ENCODE data around the gene RBM11. TPM values are rescaled to one million over a fixed set of nuclear protein-coding genes. Genes with fewer than 3 reads are reported as not detected.

Gene RBM11
- total and polyA plus RNA-seq, 2 of the 8 experiments (the other 6 are each of a cell fraction or from before 2014, with no cell fraction given): 3.9 to 10.1 TPM

DNA sequence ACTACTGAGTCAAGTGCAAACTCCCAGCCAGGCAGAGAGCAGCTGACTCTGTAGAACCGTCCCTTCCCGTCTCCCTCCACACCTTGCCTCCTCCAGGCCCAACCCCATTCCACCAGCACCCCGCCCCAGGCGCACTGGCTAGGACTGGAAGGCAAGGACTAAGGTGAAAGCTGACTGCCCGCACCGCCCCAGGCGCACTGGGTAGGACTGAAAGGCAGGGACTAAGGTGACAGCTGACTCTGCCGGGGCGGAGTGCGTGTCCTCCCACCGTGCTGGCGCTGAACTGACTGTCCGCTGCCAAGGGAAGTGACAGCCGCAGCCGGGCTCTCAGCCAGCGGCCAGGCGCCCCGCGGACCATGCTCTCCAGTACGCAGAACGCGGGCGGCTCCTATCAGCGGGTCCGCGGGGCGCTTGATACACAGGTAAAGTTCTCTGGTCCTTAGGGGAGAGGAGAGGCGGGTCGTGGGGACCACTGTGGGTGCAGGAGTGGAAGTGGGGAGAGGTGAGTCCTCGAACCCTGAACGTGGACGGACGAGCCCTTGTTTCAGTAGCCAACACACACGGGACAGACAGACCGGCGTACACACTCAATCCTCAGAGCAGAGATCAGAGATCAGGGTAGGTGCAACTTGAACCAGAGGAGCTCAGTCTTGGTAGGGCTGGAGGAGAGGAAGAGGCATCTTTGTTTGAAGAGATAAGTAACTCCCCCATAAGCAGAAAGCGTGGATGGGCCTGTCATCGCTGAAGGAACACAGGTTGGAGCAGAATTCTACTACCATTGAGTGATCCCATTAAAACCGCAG, 58.0 kb downstream of the RBM11 start:
- TF ChIP-seq TAF1 (IDR thresholded peaks at IDR 0.05; ENCODE audit: low read depth, low read length) (no peak), POLR2AphosphoS5 (IDR thresholded peaks at IDR 0.05; ENCODE audit: low read depth, low read length) (no peak), KDM5A (IDR thresholded peaks at IDR 0.05; ENCODE audit: low read length) (no peak), SAP30 (IDR thresholded peaks at IDR 0.05; ENCODE audit: insufficient read depth, insufficient replicate concordance, low read length) (peak; percentile 42), KDM4A (IDR thresholded peaks at IDR 0.05; ENCODE audit: low read depth, low read length, severe bottlenecking) (peak; percentile 46), POU5F1 (IDR thresholded peaks at IDR 0.05; ENCODE audit: low read depth, low read length) (no peak), PHF8 (conservative IDR thresholded peaks at IDR 0.05; ENCODE audit: low read depth, low read length) (no peak), SIN3A (conservative IDR thresholded peaks at IDR 0.05 in 1 of 2, IDR thresholded peaks at IDR 0.05 in 1 of 2; ENCODE audit: low read depth in 1 of 2, low read length in 2 of 2) (0 out of 4 replicates have a peak, but pooled peaks of 1 of the 2 experiments have one; percentile 28), MAFK (IDR thresholded peaks at IDR 0.05; ENCODE audit: low read depth, low read length) (no peak)
- peaks cover 0 to 8% (median 6%) of the 10 kb centered on the region in 4 experiments; a peak in 3 of 7 replicates for H3K27me3 ChIP-seq (replicated peaks in 1 of 4; ENCODE audit: control insufficient read depth in 3 of 4, extremely low read depth in 1 of 4, insufficient read depth in 3 of 4, low read length in 3 of 4)
- H4K20me1 ChIP-seq (replicated peaks in 1 of 2; ENCODE audit: control insufficient read depth in 1 of 2, insufficient read depth in 2 of 2, low read length in 2 of 2): no peaks in the 10 kb centered on the region
- peak overlapping the region; percentile 51; the same call in 1 of the 2 replicates for H2BK12ac ChIP-seq (ENCODE audit: low read depth, low read length)
- peak in 1 of 2 experiments; percentile 52 for DNase-seq (ENCODE audit: low read depth in 1 of 2, low spot score in 2 of 2)
- H3K4me2 ChIP-seq (ENCODE audit: insufficient read depth in 1 of 2, low read depth in 2 of 2, low read length in 2 of 2): peak overlapping the region; percentile 72 to 92
- no peak overlapping the region for H3K9ac ChIP-seq (replicated peaks in 1 of 4; ENCODE audit: extremely low read depth in 1 of 4, low read depth in 3 of 4, low read length in 3 of 4)
- peak overlapping the region; percentile 19 to 53 (median 34); a peak in 6 of 8 replicates for H3K4me3 ChIP-seq (ENCODE audit: extremely low read depth in 1 of 4, insufficient read depth in 2 of 4, low read depth in 3 of 4, low read length in 4 of 4)
- H3K14ac ChIP-seq (ENCODE audit: insufficient read length): no peak overlapping the region
- no peak overlapping the region for H2BK15ac ChIP-seq (ENCODE audit: low read length)
- WGBS, 2 experiments (ENCODE audit: extremely low coverage in 1 of 2, insufficient coverage in 1 of 2, insufficient read length in 1 of 2, insufficient replicate concordance in 2 of 2, low coverage in 1 of 2, low lambda C conversion rate in 2 of 2, missing lambda C conversion rate in 1 of 2): 38% methylated on average over 34 of the region's 39 CpGs; no CpG with 5 or more reads in 1 of the 2 experiments
- H3K23me2 ChIP-seq (ENCODE audit: low read depth, low read length): no peaks in the 10 kb centered on the region; the same call in 1 of the 2 replicates
- H2BK20ac ChIP-seq (ENCODE audit: low read length): no peak overlapping the region
- peaks cover 0 to 3% (median 0%) of the 10 kb centered on the region in 4 experiments; a peak in 1 of 7 replicates for H3K4me1 ChIP-seq (replicated peaks in 1 of 4; ENCODE audit: control insufficient read depth in 3 of 4, insufficient read depth in 4 of 4, low read length in 3 of 4)
- 0 out of 2 replicates have a peak overlapping the region, but pooled peaks have one; percentile 29 for H3K18ac ChIP-seq (ENCODE audit: extremely low read depth, low read length)
- no peak overlapping the region for H4K91ac ChIP-seq (replicated peaks; ENCODE audit: insufficient read length, low read length)
- no peaks in the 10 kb centered on the region for H3K36me3 ChIP-seq (ENCODE audit: control insufficient read depth in 2 of 4, insufficient read depth in 4 of 4, low read length in 3 of 4)
- no peak overlapping the region for H3K56ac ChIP-seq (replicated peaks; ENCODE audit: insufficient read length, low read depth, low read length)
- H2BK120ac ChIP-seq (replicated peaks; ENCODE audit: low read depth, low read length): no peak overlapping the region
- H2BK5ac ChIP-seq (ENCODE audit: low read depth, low read length): no peak overlapping the region
- peak overlapping the region; percentile 87; the same call in 1 of the 2 replicates for H2AFZ ChIP-seq (ENCODE audit: low read length)
- no peak for FAIRE-seq
- no peak overlapping the region for H3K4ac ChIP-seq (replicated peaks; ENCODE audit: insufficient read length, low read depth, low read length)
- H4K8ac ChIP-seq (ENCODE audit: extremely low read depth, insufficient read depth, low read length): peak overlapping the region; percentile 18; the same call in 1 of the 2 replicates
- H3K79me2 ChIP-seq (ENCODE audit: control insufficient read depth in 1 of 2, insufficient read depth in 2 of 2, low read length in 2 of 2): no peaks in the 10 kb centered on the region
- H3K9me3 ChIP-seq (ENCODE audit: insufficient read depth in 2 of 2, low read depth in 1 of 2, low read length in 1 of 2): no peaks in the 10 kb centered on the region
- no peak overlapping the region for H2AK5ac ChIP-seq (ENCODE audit: low read depth, low read length)
- H3K27ac ChIP-seq (ENCODE audit: low read depth, low read length): no peak overlapping the region
- CTCF ChIA-PET (ENCODE audit: partially characterized antibody): interaction anchor here (1.0 to 1.5 kb wide), 2 partner anchors 14 to 91 kb away, joined by 3 to 4 read pairs; no protein-coding TSS in a partner anchor
- no peak overlapping the region for H3K23ac ChIP-seq (ENCODE audit: insufficient read length)
- no peaks in the 10 kb centered on the region for H3K79me1 ChIP-seq (ENCODE audit: low read depth, low read length)
- POLR2A ChIA-PET (ENCODE audit: partially characterized antibody): no interaction called here
- H4K5ac ChIP-seq (ENCODE audit: insufficient read length, low read depth, low read length): no peak overlapping the region
